ENCODE measurements around the gene SLC8A1.

Gene SLC8A1

DNA sequence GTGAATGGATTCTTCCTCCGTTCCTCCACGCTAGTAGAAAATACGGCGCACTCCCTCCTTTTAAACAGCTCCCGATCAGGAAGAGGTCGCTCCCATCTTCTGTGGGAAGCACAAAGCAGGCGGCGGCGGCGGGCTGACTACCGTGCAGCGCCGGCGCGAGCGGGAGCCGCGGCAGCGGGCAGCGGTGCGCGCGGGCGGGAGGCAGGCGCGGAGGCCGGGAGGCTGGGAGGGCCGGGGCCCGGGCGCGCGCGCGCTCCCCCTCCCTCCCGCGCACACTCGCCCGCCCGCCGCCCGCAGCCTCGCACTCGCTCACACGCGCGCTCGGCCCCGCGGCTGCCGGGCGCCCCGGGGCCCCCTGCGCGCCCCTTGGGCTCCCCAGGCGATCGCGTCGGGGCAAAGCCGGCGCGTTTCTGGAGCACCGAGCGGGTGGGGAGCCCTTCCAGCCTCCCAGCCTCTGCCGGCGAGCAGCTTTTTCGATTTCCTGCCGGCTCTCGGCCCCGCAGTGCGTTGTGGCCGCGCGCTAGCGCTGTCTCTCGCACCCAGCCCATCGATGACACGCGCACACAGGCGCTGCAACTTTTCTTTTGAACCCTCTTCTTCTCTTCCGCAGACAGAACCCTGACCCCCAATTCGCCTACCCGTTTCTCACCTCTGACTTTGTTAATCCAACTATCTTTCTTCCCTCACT lies at the start of gene SLC8A1:
Gene SLC8A1 (minus strand): TSS at position 173 of the 688 bp plus-strand sequence.
- no peak within 1 kb of the TSS for H3K9ac ChIP-seq (ENCODE audit: low read depth, low read length, poor library complexity, severe bottlenecking)
- H3K79me2 ChIP-seq (ENCODE audit: insufficient read depth, low read length), result no peaks in the 10 kb centered on the region
- no peaks in the 10 kb centered on the region for H3K9me3 ChIP-seq (ENCODE audit: insufficient read depth, low read depth, low read length)
- H3K4me2 ChIP-seq (ENCODE audit: low read depth, low read length, poor library complexity, severe bottlenecking), result peak within 1 kb of the TSS; percentile 97
- no peaks in the 10 kb centered on the region for H3K36me3 ChIP-seq (ENCODE audit: insufficient read depth, low read length)
- H3F3A ChIP-seq (ENCODE audit: low read depth), result 0 out of 2 replicates have a peak, but pooled peaks cover 1% of the 10 kb centered on the region
- peaks cover 19% of the 10 kb centered on the region for H3K27me3 ChIP-seq (ENCODE audit: insufficient read depth, low read length, poor library complexity, severe bottlenecking)
- H3K4me1 ChIP-seq (ENCODE audit: insufficient read depth, low read length, poor library complexity, severe bottlenecking), result peaks cover 17% of the 10 kb centered on the region
- H2AFZ ChIP-seq (ENCODE audit: low read length), result peak within 1 kb of the TSS; percentile 67
- no peaks in the 10 kb centered on the region for H3K9me2 ChIP-seq (replicated peaks; ENCODE audit: low read depth, low read length)
- H3K4me3 ChIP-seq (ENCODE audit: low read length, poor library complexity, severe bottlenecking), result peak within 1 kb of the TSS; percentile 72
- no peaks in the 10 kb centered on the region for H4K20me1 ChIP-seq (ENCODE audit: insufficient read depth, low read length, poor library complexity, severe bottlenecking)
- TF ChIP-seq, protein P1, sequence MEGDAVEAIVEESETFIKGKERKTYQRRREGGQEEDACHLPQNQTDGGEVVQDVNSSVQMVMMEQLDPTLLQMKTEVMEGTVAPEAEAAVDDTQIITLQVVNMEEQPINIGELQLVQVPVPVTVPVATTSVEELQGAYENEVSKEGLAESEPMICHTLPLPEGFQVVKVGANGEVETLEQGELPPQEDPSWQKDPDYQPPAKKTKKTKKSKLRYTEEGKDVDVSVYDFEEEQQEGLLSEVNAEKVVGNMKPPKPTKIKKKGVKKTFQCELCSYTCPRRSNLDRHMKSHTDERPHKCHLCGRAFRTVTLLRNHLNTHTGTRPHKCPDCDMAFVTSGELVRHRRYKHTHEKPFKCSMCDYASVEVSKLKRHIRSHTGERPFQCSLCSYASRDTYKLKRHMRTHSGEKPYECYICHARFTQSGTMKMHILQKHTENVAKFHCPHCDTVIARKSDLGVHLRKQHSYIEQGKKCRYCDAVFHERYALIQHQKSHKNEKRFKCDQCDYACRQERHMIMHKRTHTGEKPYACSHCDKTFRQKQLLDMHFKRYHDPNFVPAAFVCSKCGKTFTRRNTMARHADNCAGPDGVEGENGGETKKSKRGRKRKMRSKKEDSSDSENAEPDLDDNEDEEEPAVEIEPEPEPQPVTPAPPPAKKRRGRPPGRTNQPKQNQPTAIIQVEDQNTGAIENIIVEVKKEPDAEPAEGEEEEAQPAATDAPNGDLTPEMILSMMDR (conservative IDR thresholded peaks at IDR 0.05; ENCODE audit: low read length), result no peak
- no peak for TF ChIP-seq EZH2phosphoT487 (IDR thresholded peaks at IDR 0.05; ENCODE audit: borderline replicate concordance)

DNA sequence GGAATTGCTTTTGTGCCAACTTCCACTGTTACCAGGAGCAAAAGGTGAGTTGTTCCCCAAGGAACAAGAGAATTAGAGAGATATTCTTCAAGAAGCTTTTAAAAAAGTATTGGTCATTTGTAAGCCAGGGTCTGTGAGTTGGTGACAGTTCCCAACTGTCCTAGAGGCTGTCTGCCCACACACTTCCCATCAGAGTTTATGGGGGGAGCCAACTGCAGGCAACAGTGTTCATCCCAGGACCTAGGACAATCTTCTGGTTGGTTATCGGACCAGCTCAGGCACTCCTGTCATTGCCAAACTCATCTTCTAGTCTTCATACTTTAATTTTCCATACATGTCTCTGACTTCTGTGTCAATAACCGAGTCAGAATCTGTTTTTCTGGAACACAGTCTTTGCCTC lies 47.5 kb upstream of the SLC8A1 start:
- Histone ChIP-seq H3K4me2 (ENCODE audit: low read depth, low read length, poor library complexity, severe bottlenecking) (no peak overlapping the region), H3K79me2 (ENCODE audit: insufficient read depth, low read length) (no peaks in the 10 kb centered on the region), H3F3A (ENCODE audit: low read depth) (no peaks in the 10 kb centered on the region), H3K4me3 (ENCODE audit: low read length, poor library complexity, severe bottlenecking) (no peak overlapping the region), H3K9me3 (ENCODE audit: insufficient read depth, low read depth, low read length) (no peaks in the 10 kb centered on the region), H3K4me1 (ENCODE audit: insufficient read depth, low read length, poor library complexity, severe bottlenecking) (no peaks in the 10 kb centered on the region), H3K36me3 (ENCODE audit: insufficient read depth, low read length) (no peaks in the 10 kb centered on the region), H2AFZ (ENCODE audit: low read length) (no peak overlapping the region), H3K9me2 (replicated peaks; ENCODE audit: low read depth, low read length) (no peaks in the 10 kb centered on the region), H3K27me3 (ENCODE audit: insufficient read depth, low read length, poor library complexity, severe bottlenecking) (no peaks in the 10 kb centered on the region), H3K9ac (ENCODE audit: low read depth, low read length, poor library complexity, severe bottlenecking) (no peak overlapping the region), H4K20me1 (ENCODE audit: insufficient read depth, low read length, poor library complexity, severe bottlenecking) (no peaks in the 10 kb centered on the region)
- TF ChIP-seq, protein P1 (conservative IDR thresholded peaks at IDR 0.05; ENCODE audit: low read length), result no peak
- TF ChIP-seq EZH2phosphoT487 (IDR thresholded peaks at IDR 0.05; ENCODE audit: borderline replicate concordance), result no peak

DNA sequence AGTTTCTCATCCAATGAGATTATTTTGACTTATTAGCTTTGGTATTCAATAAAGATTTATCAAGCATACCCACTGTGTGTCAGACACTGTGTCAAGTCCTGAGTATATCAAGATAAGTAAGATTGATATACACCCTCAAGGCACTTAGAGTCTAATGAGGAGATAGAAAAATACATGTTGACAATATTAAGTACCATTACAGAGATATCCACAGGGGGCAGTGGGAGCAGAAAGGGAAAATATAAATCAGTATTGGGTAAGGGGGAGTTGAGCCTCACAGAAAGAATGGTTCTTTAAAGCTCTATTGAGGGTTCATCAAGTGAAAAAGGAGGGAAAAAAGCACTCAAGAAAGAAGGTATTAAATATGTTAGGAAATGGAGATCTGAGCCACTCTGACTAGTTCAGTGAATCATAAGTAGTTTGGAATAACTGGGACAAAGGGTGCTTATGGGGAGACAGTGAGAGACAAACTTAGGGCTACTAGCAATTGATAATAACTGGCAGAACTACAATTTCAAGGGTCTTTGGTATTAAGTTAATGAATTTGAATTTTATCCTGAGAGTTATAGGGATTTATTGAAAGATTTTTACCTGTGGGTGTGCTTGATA lies 45.5 kb upstream of the SLC8A1 start:
- Histone ChIP-seq H3K9ac (ENCODE audit: low read depth, low read length, poor library complexity, severe bottlenecking) (no peak overlapping the region), H3K27me3 (ENCODE audit: insufficient read depth, low read length, poor library complexity, severe bottlenecking) (no peaks in the 10 kb centered on the region), H3K9me2 (replicated peaks; ENCODE audit: low read depth, low read length) (no peaks in the 10 kb centered on the region), H3K4me3 (ENCODE audit: low read length, poor library complexity, severe bottlenecking) (no peak overlapping the region), H3F3A (ENCODE audit: low read depth) (no peaks in the 10 kb centered on the region), H3K4me1 (ENCODE audit: insufficient read depth, low read length, poor library complexity, severe bottlenecking) (no peaks in the 10 kb centered on the region), H3K79me2 (ENCODE audit: insufficient read depth, low read length) (no peaks in the 10 kb centered on the region), H4K20me1 (ENCODE audit: insufficient read depth, low read length, poor library complexity, severe bottlenecking) (no peaks in the 10 kb centered on the region), H3K9me3 (ENCODE audit: insufficient read depth, low read depth, low read length) (no peaks in the 10 kb centered on the region), H2AFZ (ENCODE audit: low read length) (no peak overlapping the region), H3K36me3 (ENCODE audit: insufficient read depth, low read length) (no peaks in the 10 kb centered on the region), H3K4me2 (ENCODE audit: low read depth, low read length, poor library complexity, severe bottlenecking) (no peak overlapping the region)
- TF ChIP-seq, protein P1 (conservative IDR thresholded peaks at IDR 0.05; ENCODE audit: low read length), result peak; percentile 41
- TF ChIP-seq EZH2phosphoT487 (IDR thresholded peaks at IDR 0.05; ENCODE audit: borderline replicate concordance), result no peak
